Osteocyte (in vitro differentiated cells): ENCODE data around the gene PAMR1. TPM values are rescaled to one million over a fixed set of nuclear protein-coding genes. Genes with fewer than 3 reads are reported as not detected.

ENCODE experiments used
- DNase-seq: peaks from one replicate; pipeline ENCODE4 v3.0.0; 2021; ENCODE audit warnings: mixed read lengths; ENCODE audit not compliant: unreplicated experiment; ENCODE audit errors: extremely low spot score
- H3K27ac Mint-ChIP-seq: one replicate; pipeline ENCODE4 v1.8.0; 2021; ENCODE audit warnings: mild to moderate bottlenecking, mixed read lengths; ENCODE audit not compliant: unreplicated experiment
- H3K27me3 Mint-ChIP-seq: one replicate; pipeline ENCODE4 v1.8.0; 2021; ENCODE audit warnings: mixed read lengths; ENCODE audit not compliant: unreplicated experiment
- H3K36me3 Mint-ChIP-seq: one replicate; pipeline ENCODE4 v1.8.0; 2021; ENCODE audit warnings: mixed read lengths; ENCODE audit not compliant: unreplicated experiment
- H3K4me1 Mint-ChIP-seq: one replicate; pipeline ENCODE4 v1.8.0; 2021; ENCODE audit warnings: mixed read lengths; ENCODE audit not compliant: unreplicated experiment
- H3K4me3 Mint-ChIP-seq: one replicate; pipeline ENCODE4 v1.8.0; 2021; ENCODE audit warnings: mild to moderate bottlenecking, moderate library complexity, mixed read lengths; ENCODE audit not compliant: unreplicated experiment
- H3K9me3 Mint-ChIP-seq: one replicate; pipeline ENCODE4 v1.8.0; 2021; ENCODE audit warnings: mixed read lengths; ENCODE audit not compliant: unreplicated experiment
- total RNA-seq: library from RNA; stranded (reverse); gene quantifications from 2 replicates; pipeline ENCODE4 v1.2.1, GENCODE V29; 2021
- TF ChIP-seq, protein P1 (sequence below): fragments of 200-600 bp; sonication (generic); IDR thresholded peaks from 2 replicates; pipeline ENCODE4 v1.5.0; 2021; ENCODE audit warnings: antibody characterized with exemption, mild to moderate bottlenecking, moderate library complexity

The PAMR1 gene
- total RNA-seq, 1 donor from 2014 or later = 4.4 TPM

DNA sequence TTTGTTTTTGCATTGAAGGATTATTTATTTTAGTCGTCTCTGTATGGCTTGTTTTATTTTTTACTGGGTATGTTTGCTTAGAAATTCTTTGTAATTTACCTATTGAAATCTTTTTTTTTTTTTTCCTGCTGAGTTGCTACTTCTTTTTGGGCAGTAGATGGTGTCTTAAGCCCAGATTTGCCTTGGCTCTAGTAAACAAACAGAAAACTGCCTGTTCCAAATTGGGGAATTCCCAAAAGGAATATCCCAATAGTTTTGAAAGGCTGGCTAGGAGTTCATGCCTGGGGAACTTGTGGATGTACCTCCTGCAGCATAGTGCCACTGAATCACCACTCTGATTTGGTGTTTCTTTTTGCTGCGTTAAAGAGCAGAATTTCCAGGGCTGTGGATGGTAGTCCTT lies 17.7 kb downstream of the PAMR1 start:
- H3K27me3 Mint-ChIP-seq = peaks cover 24% of the 10 kb centered on the region
- DNase-seq = no peak
- TF ChIP-seq, protein P1, sequence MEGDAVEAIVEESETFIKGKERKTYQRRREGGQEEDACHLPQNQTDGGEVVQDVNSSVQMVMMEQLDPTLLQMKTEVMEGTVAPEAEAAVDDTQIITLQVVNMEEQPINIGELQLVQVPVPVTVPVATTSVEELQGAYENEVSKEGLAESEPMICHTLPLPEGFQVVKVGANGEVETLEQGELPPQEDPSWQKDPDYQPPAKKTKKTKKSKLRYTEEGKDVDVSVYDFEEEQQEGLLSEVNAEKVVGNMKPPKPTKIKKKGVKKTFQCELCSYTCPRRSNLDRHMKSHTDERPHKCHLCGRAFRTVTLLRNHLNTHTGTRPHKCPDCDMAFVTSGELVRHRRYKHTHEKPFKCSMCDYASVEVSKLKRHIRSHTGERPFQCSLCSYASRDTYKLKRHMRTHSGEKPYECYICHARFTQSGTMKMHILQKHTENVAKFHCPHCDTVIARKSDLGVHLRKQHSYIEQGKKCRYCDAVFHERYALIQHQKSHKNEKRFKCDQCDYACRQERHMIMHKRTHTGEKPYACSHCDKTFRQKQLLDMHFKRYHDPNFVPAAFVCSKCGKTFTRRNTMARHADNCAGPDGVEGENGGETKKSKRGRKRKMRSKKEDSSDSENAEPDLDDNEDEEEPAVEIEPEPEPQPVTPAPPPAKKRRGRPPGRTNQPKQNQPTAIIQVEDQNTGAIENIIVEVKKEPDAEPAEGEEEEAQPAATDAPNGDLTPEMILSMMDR = no peak
- peaks cover 16% of the 10 kb centered on the region for H3K36me3 Mint-ChIP-seq
- H3K4me1 Mint-ChIP-seq = peaks cover 16% of the 10 kb centered on the region
- H3K27ac Mint-ChIP-seq = no peak overlapping the region
- peaks cover 30% of the 10 kb centered on the region for H3K9me3 Mint-ChIP-seq
- H3K4me3 Mint-ChIP-seq = no peak overlapping the region

DNA sequence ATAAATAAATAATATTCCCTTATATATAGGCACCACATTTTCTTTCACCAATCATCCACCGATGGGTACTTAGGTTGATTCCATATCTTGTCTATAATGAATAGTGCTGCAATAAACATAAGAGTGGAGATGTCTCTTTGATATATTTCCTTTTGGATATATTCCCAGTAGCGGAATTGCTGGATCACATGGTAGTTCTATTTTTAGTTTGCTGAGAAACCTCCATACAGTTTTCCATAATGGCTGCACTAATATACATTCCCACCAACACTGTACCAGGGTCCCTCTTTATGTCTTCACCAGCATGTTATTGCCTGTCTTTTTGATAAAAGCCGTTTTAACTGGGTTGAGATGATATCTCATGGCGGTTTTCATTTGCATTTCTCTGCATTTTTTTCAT lies 23.6 kb downstream of the PAMR1 start:
- H3K9me3 Mint-ChIP-seq = peaks cover 25% of the 10 kb centered on the region
- H3K4me1 Mint-ChIP-seq = no peaks in the 10 kb centered on the region
- TF ChIP-seq, protein P1 = no peak
- peaks cover 16% of the 10 kb centered on the region for H3K36me3 Mint-ChIP-seq
- H3K27me3 Mint-ChIP-seq = peaks cover 21% of the 10 kb centered on the region
- no peak for DNase-seq
- H3K4me3 Mint-ChIP-seq = no peak overlapping the region
- H3K27ac Mint-ChIP-seq = no peak overlapping the region

DNA sequence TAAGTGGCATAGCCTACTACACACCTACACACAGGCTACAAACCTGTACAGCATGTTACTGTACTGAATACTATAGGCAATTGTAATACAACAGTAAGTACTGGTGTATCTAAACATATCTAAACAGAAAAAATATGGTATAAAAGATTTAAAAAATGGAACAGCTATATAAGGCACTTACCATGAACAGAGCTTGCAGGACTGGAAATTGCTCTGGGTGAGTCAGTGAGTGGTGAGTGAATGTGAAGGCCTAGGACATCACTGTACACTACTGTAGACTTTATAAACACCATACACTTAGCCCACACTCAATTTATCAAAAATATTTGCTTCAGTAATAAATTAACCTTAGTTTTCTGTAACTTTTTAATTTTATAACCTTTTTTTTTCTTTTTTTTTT lies 24.7 kb downstream of the PAMR1 start:
- Mint-ChIP-seq H3K9me3 (peaks cover 16% of the 10 kb centered on the region), H3K27ac (no peak overlapping the region), H3K36me3 (peaks cover 10% of the 10 kb centered on the region), H3K4me3 (no peak overlapping the region), H3K4me1 (no peaks in the 10 kb centered on the region), H3K27me3 (peaks cover 18% of the 10 kb centered on the region)
- TF ChIP-seq, protein P1 = no peak
- DNase-seq = no peak

DNA sequence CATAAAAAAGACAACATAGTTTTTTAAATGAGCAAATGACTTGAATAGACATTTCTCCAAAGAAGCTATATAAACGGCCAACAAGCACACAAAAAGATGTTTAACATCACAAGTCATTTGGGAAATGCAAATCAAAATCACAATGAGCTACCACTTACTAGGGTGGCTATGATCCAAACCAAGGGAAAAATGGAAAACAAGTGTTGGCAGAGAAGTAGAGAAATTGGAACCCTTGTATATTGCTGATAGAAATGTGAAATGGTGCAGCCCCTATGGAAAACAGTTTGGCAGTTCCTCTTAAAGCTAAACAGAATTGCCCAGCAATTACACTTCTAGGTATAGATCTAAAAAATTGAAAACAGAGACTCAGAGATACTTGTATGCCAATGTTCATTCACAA lies 29.0 kb downstream of the PAMR1 start:
- no peak overlapping the region for H3K27ac Mint-ChIP-seq
- no peak overlapping the region for H3K4me3 Mint-ChIP-seq
- DNase-seq = no peak
- no peaks in the 10 kb centered on the region for H3K9me3 Mint-ChIP-seq
- H3K4me1 Mint-ChIP-seq = peaks cover 8% of the 10 kb centered on the region
- TF ChIP-seq, protein P1 = no peak
- H3K27me3 Mint-ChIP-seq = no peaks in the 10 kb centered on the region
- no peaks in the 10 kb centered on the region for H3K36me3 Mint-ChIP-seq

DNA sequence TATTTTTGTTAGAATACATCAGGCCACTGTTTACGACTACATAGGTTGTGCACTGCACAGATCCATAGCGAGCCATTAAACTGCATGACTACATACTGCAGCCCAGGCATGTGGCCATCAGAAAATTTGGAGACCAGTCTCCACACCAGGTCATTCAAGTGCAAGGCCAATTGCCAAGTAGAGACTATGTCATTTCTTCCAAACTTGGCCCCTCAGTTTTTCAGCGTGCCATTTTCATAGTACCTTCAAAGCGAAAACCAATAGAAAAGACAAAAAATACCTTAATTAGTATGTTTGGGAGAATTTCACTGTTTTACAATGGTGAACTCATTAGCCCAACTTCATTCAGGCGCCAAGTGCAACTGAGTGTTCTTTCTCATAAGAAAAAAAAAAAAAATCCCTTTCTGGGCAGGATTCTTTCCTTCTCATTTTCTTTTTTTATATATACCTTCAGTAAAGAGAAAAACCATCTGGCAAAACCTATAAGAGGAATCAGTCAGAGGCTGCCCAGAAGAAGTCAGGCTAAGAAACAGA lies 30.4 kb downstream of the PAMR1 start:
- H3K27ac Mint-ChIP-seq = no peak overlapping the region
- no peaks in the 10 kb centered on the region for H3K36me3 Mint-ChIP-seq
- no peak overlapping the region for H3K4me3 Mint-ChIP-seq
- H3K4me1 Mint-ChIP-seq = peaks cover 14% of the 10 kb centered on the region
- no peaks in the 10 kb centered on the region for H3K9me3 Mint-ChIP-seq
- no peaks in the 10 kb centered on the region for H3K27me3 Mint-ChIP-seq
- DNase-seq = no peak
- TF ChIP-seq, protein P1 = no peak
